Sigmoid colon (tissue), 7 donors: ENCODE data around the gene INPP5E. TPM values are rescaled to one million over a fixed set of nuclear protein-coding genes. Genes with fewer than 3 reads are reported as not detected.

Experiments
- DNase-seq: peaks from one replicate; pipeline ENCODE4 v3.0.0-alpha.2; 2019
- H3K27ac ChIP-seq, 4 donors: fragments of 200-600 bp; sonication (generic); one replicate each; pipeline ENCODE4 v1.5.1; 2016 to 2019; ENCODE audit warnings: mild to moderate bottlenecking in 1 of 4
- H3K27me3 ChIP-seq, 3 donors: fragments of 200-600 bp; sonication (generic); one replicate each; pipeline ENCODE4 v1.5.1; 2019; ENCODE audit warnings: mild to moderate bottlenecking in 1 of 3
- H3K36me3 ChIP-seq, 4 donors: fragments of 200-600 bp; sonication (generic); one replicate each; pipeline ENCODE4 v1.5.1; 2016 to 2019
- H3K4me1 ChIP-seq, 4 donors: fragments of 200-600 bp; sonication (generic); one replicate each; pipeline ENCODE4 v1.5.1; 2017 to 2019
- H3K4me3 ChIP-seq, 4 donors: fragments of 200-600 bp; sonication (generic); one replicate each; pipeline ENCODE4 v1.5.1; 2017 to 2019; ENCODE audit warnings: mild to moderate bottlenecking in 2 of 4, moderate library complexity in 1 of 4
- H3K9me3 ChIP-seq, 4 donors: fragments of 200-600 bp in 3 of 4; sonication (generic) in 3 of 4; one replicate each; pipeline versions ENCODE4 v1.5.1 to v1.6.1; 2013 to 2019
- EP300 ChIP-seq, 4 donors: sonication (generic); formaldehyde crosslinking; IDR thresholded peaks; one replicate each; pipeline ENCODE4 v1.6.1; 2017; ENCODE audit warnings: antibody characterized with exemption in 4 of 4
- POLR2A ChIP-seq, 2 donors: fragments of 450-650 bp; IDR thresholded peaks; one replicate each; pipeline ENCODE4 v1.6.1; 2016; ENCODE audit warnings: antibody characterized with exemption in 2 of 2, mild to moderate bottlenecking in 2 of 2, moderate library complexity in 2 of 2
- POLR2AphosphoS5 ChIP-seq, 4 donors: sonication (generic); formaldehyde crosslinking; IDR thresholded peaks; one replicate each; pipeline ENCODE4 v1.6.1; 2017; ENCODE audit warnings: antibody characterized with exemption in 4 of 4
- WGBS, 2 donors: extraction: QIAGEN DNeasy Blood & Tissue Kit; methylation state at CpG; one replicate each; pipeline ENCODE4 v1.1.7; 2013; 5-methylcytosine and 5-hydroxymethylcytosine counted together
- intact Hi-C: fragments of 100-400 bp; cut with DNase I; formaldehyde crosslinking; loops from one replicate; pipeline ENCODE4 v1.15.1; 2023
- polyA plus RNA-seq, 3 donors: library from polyadenylated mRNA; stranded (reverse); fragments of 200-250 nt; gene quantifications; one replicate each; pipeline ENCODE4 v1.2.3, GENCODE V29; 2013
- total RNA-seq, 4 donors: library from RNA; depleted of rRNA; stranded (reverse); fragments of >200 nt; gene quantifications; one replicate each; pipeline ENCODE4 v1.1.0, GENCODE V29; 2016
- TF ChIP-seq, protein P1 (sequence below), 4 experiments: fragments of 450-650 bp in 3 of 4; fragments of 200-600 bp in 1 of 4; IDR thresholded peaks; one replicate each; pipeline ENCODE4 v1.5.1; 2016 to 2019; ENCODE audit warnings: antibody characterized with exemption in 4 of 4, mild to moderate bottlenecking in 3 of 4, moderate library complexity in 2 of 4
- donor health status: healthy with polysubstance abuse.
- donor health status: Bipolar disorder and iron deficiency.
- donor health status: healthy.

The INPP5E gene
- total and polyA plus RNA-seq, 7 donors = 1.8 to 12.2 (median 5.6) TPM

DNA sequence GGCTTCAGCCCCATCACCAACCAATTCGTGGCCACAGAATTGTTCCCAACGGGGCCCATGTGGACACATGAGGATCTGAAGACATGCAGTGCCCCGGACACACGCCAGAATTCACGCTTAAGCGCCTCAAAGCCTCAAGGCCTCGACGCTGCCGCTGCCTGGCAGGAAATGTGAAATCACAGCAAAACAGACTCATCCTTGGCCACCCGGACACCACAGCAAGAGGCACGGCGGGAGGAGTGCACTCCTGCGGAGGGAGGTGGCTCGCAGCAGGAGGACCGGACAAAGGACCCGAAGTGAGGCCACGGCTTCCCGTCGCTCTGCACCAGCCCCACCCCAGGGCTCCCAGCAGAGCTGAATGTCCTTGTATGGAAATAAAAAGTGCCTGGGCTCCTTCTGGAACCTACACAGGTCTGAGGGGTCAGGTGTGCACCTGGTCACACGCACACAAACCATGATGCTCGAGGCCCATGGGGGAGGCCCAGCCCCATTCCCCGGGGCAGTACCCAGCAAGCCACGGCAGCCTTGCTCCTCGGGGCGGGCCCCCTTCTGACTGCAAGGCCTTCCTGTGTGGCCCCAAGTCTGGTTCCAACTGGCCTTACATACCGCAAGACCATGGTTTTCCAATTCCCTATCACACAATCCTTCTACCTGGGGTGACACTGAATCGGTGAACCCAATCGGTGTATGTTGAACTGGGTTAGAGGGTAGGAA, 33.2 kb upstream of the INPP5E start:
- Histone ChIP-seq H3K4me1 (no peaks in the 10 kb centered on the region), H3K27ac (no peak overlapping the region), H3K4me3 (no peak overlapping the region), H3K27me3 (no peaks in the 10 kb centered on the region), H3K9me3 (no peaks in the 10 kb centered on the region), H3K36me3 (peaks cover 25 to 98% (median 75%) of the 10 kb centered on the region in 4 donors)
- TF ChIP-seq EP300 (IDR thresholded peaks at IDR 0.05) = no peak
- no peak for TF ChIP-seq POLR2AphosphoS5 (IDR thresholded peaks at IDR 0.05)
- WGBS, 2 donors = 93 to 95% methylated on average over 28 of the region's 28 CpGs
- intact Hi-C loops = no loop called here
- DNase-seq = no peak

DNA sequence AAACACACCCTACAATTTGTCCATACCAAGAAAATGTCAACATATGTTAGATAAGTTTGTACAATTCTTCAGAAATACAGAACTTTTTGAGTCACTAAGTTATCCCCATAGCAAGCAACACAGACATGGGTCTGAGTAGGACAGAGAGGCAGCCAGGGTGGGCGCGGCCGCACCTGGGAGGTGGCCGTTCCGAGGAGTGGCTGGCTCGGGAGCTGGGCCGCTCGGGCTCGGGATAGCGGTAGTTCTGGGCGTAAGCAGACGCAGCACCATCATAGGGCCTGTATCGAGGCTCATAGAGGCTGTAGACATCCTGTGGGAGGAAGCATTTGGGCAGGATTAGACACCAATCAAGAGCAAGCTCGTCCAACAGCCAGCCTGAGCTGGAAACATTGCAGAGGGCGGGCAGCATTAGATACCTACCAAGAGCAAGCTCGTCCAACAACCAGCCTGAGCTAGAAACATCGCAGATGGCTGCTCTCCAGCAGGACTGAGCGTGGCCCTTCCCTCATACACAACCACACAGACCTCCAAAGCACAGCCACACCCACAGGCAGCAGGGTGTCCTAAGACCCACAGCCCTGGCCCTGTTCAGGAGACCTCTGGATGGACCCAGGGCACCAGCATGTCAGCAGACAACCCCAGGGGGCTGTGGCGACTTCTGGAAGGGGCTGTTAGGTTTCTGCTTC, 32.3 kb upstream of the INPP5E start:
- intact Hi-C loops = no loop called here
- Histone ChIP-seq H3K27ac (no peak overlapping the region), H3K27me3 (no peaks in the 10 kb centered on the region), H3K4me3 (no peak overlapping the region), H3K36me3 (peaks cover 25 to 100% (median 75%) of the 10 kb centered on the region in 4 donors), H3K9me3 (no peaks in the 10 kb centered on the region), H3K4me1 (no peaks in the 10 kb centered on the region)
- no peak for DNase-seq
- TF ChIP-seq POLR2A (IDR thresholded peaks at IDR 0.05) (no peak), POLR2AphosphoS5 (IDR thresholded peaks at IDR 0.05) (no peak), EP300 (IDR thresholded peaks at IDR 0.05) (no peak)
- TF ChIP-seq, protein P1, sequence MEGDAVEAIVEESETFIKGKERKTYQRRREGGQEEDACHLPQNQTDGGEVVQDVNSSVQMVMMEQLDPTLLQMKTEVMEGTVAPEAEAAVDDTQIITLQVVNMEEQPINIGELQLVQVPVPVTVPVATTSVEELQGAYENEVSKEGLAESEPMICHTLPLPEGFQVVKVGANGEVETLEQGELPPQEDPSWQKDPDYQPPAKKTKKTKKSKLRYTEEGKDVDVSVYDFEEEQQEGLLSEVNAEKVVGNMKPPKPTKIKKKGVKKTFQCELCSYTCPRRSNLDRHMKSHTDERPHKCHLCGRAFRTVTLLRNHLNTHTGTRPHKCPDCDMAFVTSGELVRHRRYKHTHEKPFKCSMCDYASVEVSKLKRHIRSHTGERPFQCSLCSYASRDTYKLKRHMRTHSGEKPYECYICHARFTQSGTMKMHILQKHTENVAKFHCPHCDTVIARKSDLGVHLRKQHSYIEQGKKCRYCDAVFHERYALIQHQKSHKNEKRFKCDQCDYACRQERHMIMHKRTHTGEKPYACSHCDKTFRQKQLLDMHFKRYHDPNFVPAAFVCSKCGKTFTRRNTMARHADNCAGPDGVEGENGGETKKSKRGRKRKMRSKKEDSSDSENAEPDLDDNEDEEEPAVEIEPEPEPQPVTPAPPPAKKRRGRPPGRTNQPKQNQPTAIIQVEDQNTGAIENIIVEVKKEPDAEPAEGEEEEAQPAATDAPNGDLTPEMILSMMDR (IDR thresholded peaks at IDR 0.05) = no peak
- 87 to 92% methylated on average over 19 of the region's 19 CpGs for WGBS, 2 donors

DNA sequence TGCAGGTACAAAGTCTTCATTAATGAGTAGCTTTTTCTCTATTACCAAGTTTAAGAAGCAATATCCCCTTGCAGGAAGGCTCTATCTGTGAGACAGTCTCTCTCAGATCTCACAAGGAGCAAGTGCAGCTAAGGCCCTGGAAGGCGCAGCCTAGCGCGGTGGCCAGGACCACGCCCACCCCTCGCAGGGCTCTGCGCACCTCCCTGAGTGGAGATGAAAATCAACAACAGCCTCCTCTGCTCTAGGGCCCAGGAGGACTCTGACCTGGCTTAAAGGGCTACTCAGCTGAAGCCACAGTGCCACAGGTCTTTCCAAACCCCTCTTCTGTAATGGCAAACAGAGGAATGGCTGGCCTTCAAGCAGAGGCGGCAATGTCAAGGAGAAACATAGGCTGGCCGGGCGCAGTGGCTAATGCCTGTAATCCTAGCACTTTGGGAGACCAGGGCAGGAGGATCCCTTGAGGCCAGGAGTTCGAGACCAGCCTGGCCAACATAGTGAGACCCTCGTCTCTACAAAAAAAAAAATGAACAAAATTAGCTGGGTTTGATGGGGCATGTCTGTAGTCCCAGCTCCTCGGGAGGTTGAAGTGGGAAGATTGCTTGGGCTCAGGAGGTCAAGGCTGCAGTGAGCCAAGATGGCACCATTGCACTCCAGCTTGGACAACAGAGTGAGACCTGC, 31.3 kb upstream of the INPP5E start:
- Histone ChIP-seq H3K27me3 (no peaks in the 10 kb centered on the region), H3K36me3 (peaks cover 34 to 100% (median 76%) of the 10 kb centered on the region in 4 donors), H3K4me3 (no peak overlapping the region), H3K4me1 (no peaks in the 10 kb centered on the region), H3K9me3 (no peaks in the 10 kb centered on the region), H3K27ac (no peak overlapping the region)
- DNase-seq = no peak
- intact Hi-C loops = no loop called here
- 93 to 96% methylated on average over 12 of the region's 12 CpGs for WGBS, 2 donors
- TF ChIP-seq POLR2A (IDR thresholded peaks at IDR 0.05) (no peak), POLR2AphosphoS5 (IDR thresholded peaks at IDR 0.05) (no peak), EP300 (IDR thresholded peaks at IDR 0.05) (no peak)
- TF ChIP-seq, protein P1 (IDR thresholded peaks at IDR 0.05) = no peak

DNA sequence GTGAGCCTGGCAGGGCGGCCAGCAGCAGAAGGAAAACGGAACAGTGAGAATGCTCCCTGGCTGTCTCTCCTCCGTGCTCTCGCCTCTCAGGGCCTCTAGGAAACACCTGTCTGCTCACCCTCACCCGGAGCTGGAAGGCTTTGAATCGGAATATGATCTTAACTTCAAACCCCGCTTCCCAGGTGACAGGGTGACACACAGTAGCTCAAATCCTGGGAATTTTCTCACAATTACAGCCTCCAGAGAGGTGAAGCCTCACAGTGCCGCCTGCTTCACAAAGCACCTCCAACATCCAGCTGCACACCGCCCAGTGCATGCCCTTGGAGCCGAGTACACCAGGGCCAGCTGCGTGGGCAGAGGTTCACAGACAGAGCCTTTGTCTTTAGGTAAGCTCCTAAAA, 30.7 kb upstream of the INPP5E start:
- DNase-seq = no peak
- Histone ChIP-seq H3K4me3 (no peak overlapping the region), H3K36me3 (peaks cover 39 to 100% (median 76%) of the 10 kb centered on the region in 4 donors), H3K27ac (no peak overlapping the region), H3K9me3 (no peaks in the 10 kb centered on the region), H3K4me1 (no peaks in the 10 kb centered on the region), H3K27me3 (no peaks in the 10 kb centered on the region)
- 91 to 95% methylated on average over 11 of the region's 11 CpGs for WGBS, 2 donors
- no peak for TF ChIP-seq EP300 (IDR thresholded peaks at IDR 0.05)
- TF ChIP-seq, protein P1 (IDR thresholded peaks at IDR 0.05) = no peak
- TF ChIP-seq POLR2A (IDR thresholded peaks at IDR 0.05) = no peak
- TF ChIP-seq POLR2AphosphoS5 (IDR thresholded peaks at IDR 0.05) = no peak
- intact Hi-C loops = no loop called here

GRCh38 chr9:136467766-136468165, 28.1 kb upstream of the INPP5E start:
- no peaks in the 10 kb centered on the region for H3K4me1 ChIP-seq
- peaks cover 38 to 100% (median 83%) of the 10 kb centered on the region in 4 donors for H3K36me3 ChIP-seq
- TF ChIP-seq, protein P1 (IDR thresholded peaks at IDR 0.05) = no peak
- TF ChIP-seq POLR2A (IDR thresholded peaks at IDR 0.05) (no peak), EP300 (IDR thresholded peaks at IDR 0.05) (no peak), POLR2AphosphoS5 (IDR thresholded peaks at IDR 0.05) (no peak)
- H3K27me3 ChIP-seq = no peaks in the 10 kb centered on the region
- 90 to 91% methylated on average over 15 of the region's 15 CpGs for whole genome bisulfite sequencing, 2 donors
- H3K9me3 ChIP-seq = no peaks in the 10 kb centered on the region
- DNase-seq = no peak
- intact Hi-C loops = no loop called here
- H3K27ac ChIP-seq = no peak overlapping the region
- H3K4me3 ChIP-seq = no peak overlapping the region
